Stimulated activated CD4-positive, alpha-beta T cell treated with anti-CD3 and anti-CD28 coated beads, Interleukin-2, amount 100 ng/mL, for 24 hours (primary cell): ENCODE data around the gene ATP8A2.

Experiments
- DNase-seq, 2 donors: peaks; one replicate each; pipeline ENCODE4 v3.0.0-alpha.2; 2020

ATP8A2 gene

GRCh38 chr13:25689539-25689938 is 317.8 kb downstream of the ATP8A2 start:
- no peak for DNase-seq

GRCh38 chr13:25690582-25690981 is 318.8 kb downstream of the ATP8A2 start:
- no peak for DNase-seq

- no peak for DNase-seq
These were observed 319.9 kb downstream of the ATP8A2 start for GRCh38 chr13:25691654-25692053.

- DNase-seq, result no peak
These were observed 320.3 kb downstream of the ATP8A2 start for GRCh38 chr13:25692099-25692498.

- DNase-seq, result no peak
These were observed 327.3 kb downstream of the ATP8A2 start for GRCh38 chr13:25699056-25699455.

- DNase-seq, result no peak
These were observed 327.8 kb downstream of the ATP8A2 start for GRCh38 chr13:25699600-25699999.

- no peak for DNase-seq
These were observed 329.5 kb downstream of the ATP8A2 start for GRCh38 chr13:25701304-25701703.

- no peak for DNase-seq
These were observed 330.6 kb downstream of the ATP8A2 start for GRCh38 chr13:25702386-25702785.

- DNase-seq, result no peak
These were observed 336.0 kb downstream of the ATP8A2 start for GRCh38 chr13:25707726-25708125.

GRCh38 chr13:25708268-25708667 is 336.5 kb downstream of the ATP8A2 start:
- no peak for DNase-seq

GRCh38 chr13:25709088-25709487 is 337.3 kb downstream of the ATP8A2 start:
- no peak for DNase-seq

GRCh38 chr13:25715760-25716159 is 344.0 kb downstream of the ATP8A2 start:
- no peak for DNase-seq

- DNase-seq, result no peak
These were observed 346.0 kb downstream of the ATP8A2 start for GRCh38 chr13:25717666-25718197.

GRCh38 chr13:25719666-25720065 is 347.9 kb downstream of the ATP8A2 start:
- no peak for DNase-seq

- no peak for DNase-seq
These were observed 351.1 kb downstream of the ATP8A2 start for GRCh38 chr13:25722893-25723292.

GRCh38 chr13:25725104-25725503 is 353.3 kb downstream of the ATP8A2 start:
- DNase-seq, result no peak

GRCh38 chr13:25727250-25727649 is 355.5 kb downstream of the ATP8A2 start:
- no peak for DNase-seq

GRCh38 chr13:25727810-25728209 is 356.0 kb downstream of the ATP8A2 start:
- no peak for DNase-seq

- DNase-seq, result no peak
These were observed 357.4 kb downstream of the ATP8A2 start for GRCh38 chr13:25729201-25729600.

GRCh38 chr13:25731037-25731436 is 359.3 kb downstream of the ATP8A2 start:
- DNase-seq, result no peak

- no peak for DNase-seq
These were observed 359.8 kb downstream of the ATP8A2 start for GRCh38 chr13:25731536-25731935.

GRCh38 chr13:25732111-25732865 is 360.5 kb downstream of the ATP8A2 start:
- DNase-seq, result no peak

GRCh38 chr13:25733001-25733491 is 361.3 kb downstream of the ATP8A2 start:
- no peak for DNase-seq

GRCh38 chr13:25733696-25734435 is 362.1 kb downstream of the ATP8A2 start:
- no peak for DNase-seq
